ENCODE data around the gene EXOC5. TPM values are rescaled to one million over a fixed set of nuclear protein-coding genes. Genes with fewer than 3 reads are reported as not detected.

The EXOC5 gene
- total RNA-seq, 2 experiments from 2014 or later, result 69.2 to 69.6 TPM

DNA sequence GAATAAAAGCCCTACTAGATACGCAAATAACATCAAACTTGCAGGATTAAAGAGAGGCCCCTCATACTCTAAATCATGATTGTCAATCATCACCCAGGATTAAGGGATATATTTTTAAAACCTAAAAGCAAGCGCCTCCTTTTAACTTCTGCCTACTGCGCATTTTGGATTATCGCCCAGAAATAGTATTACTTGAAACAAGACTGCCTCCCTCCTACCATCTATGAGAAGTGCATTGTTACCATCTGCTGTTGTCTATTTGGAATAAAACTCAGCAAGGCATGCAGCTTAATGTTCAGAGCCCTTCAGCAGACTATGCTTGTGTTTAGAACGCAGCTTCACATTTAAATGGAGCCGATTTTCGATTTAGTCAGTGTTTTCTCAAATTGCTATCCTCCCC lies 79.6 kb downstream of the EXOC5 start:
- Mint-ChIP-seq H3K9me3 (ENCODE audit: insufficient read depth) (no peaks in the 10 kb centered on the region), H3K36me3 (ENCODE audit: low read depth) (no peaks in the 10 kb centered on the region), H3K4me3 (no peak overlapping the region), H3K4me1 (ENCODE audit: low read depth) (no peaks in the 10 kb centered on the region), H3K27me3 (ENCODE audit: low read depth) (peaks cover 23% of the 10 kb centered on the region), H3K27ac (no peak overlapping the region)
- ChIA-PET POLR2A (no interaction called here), CTCF (interaction anchor here (1.0 kb wide), 1 partner anchor 698 kb away, joined by 3 read pairs; no protein-coding TSS in a partner anchor)
- DNase-seq (no peak), ATAC-seq (no peak)

DNA sequence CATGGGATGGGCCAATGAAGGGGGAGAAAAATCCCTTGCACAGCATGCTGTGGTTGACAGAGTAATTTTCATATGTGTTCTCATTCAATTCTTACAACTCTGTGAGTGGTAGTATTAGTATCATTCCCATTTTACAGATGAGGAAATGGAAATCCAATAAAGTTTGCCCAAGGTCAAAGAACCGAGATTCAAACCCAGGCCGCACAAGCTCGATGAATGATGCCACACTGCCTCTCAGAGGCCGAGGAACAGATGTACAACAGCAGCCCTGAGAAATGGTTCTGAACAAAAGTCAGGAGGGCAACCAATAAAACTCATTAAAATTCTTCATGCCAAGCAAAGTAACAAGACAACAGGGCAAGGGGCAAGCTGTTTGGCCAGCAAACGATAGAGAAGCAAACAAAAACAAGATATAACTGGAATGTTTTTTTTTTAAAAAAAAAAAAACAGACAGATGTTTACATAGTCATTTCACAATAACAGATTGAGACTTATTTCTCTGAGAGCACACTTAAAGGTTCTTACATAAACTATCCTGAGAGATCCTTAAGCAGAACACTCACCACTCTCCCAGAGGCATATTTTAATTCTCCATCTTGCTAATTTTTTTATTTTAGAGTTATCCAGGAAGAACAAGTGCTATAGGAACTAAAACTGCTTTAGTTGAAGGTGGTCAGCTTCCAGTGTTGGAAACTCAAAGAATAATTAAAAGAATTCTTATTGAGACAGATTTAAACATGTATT lies 85.8 kb downstream of the EXOC5 start:
- CTCF ChIA-PET, result interaction anchor here (1.1 to 1.9 kb wide), 3 partner anchors 10 to 693 kb away, joined by 3 to 6 read pairs (median 5); no protein-coding TSS in a partner anchor
- Mint-ChIP-seq H3K27me3 (ENCODE audit: low read depth) (peaks cover 21% of the 10 kb centered on the region), H3K27ac (no peak overlapping the region), H3K9me3 (ENCODE audit: insufficient read depth) (no peaks in the 10 kb centered on the region), H3K4me1 (ENCODE audit: low read depth) (no peaks in the 10 kb centered on the region), H3K4me3 (no peak overlapping the region), H3K36me3 (ENCODE audit: low read depth) (no peaks in the 10 kb centered on the region)
- DNase-seq (no peak), ATAC-seq (no peak)
- POLR2A ChIA-PET, result no interaction called here

DNA sequence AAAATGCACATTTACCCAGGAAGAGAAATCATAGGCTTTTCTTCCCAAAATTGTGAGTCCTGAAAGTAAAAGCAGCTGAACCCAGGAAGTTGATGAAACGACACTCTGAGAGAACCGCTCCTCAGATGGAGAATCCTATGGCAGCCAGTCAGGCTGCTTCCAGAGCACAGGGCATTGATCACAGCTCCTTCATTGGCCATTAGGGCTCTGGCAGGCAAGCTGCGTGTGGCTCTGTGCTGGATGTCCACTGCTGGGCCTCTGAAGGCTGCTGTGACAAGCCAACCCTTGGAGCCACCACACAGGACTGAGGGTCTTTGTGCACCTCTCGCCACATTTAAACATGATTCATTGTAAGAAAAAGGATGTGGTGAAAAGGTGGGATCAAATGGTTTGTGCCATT lies 89.4 kb downstream of the EXOC5 start:
- CTCF ChIA-PET, result no interaction called here
- no peaks in the 10 kb centered on the region for H3K9me3 Mint-ChIP-seq (ENCODE audit: insufficient read depth)
- H3K36me3 Mint-ChIP-seq (ENCODE audit: low read depth), result no peaks in the 10 kb centered on the region
- no peaks in the 10 kb centered on the region for H3K4me1 Mint-ChIP-seq (ENCODE audit: low read depth)
- ATAC-seq, result no peak
- DNase-seq, result no peak
- POLR2A ChIA-PET, result no interaction called here
- peaks cover 21% of the 10 kb centered on the region for H3K27me3 Mint-ChIP-seq (ENCODE audit: low read depth)
- H3K4me3 Mint-ChIP-seq, result no peak overlapping the region
- H3K27ac Mint-ChIP-seq, result no peak overlapping the region

DNA sequence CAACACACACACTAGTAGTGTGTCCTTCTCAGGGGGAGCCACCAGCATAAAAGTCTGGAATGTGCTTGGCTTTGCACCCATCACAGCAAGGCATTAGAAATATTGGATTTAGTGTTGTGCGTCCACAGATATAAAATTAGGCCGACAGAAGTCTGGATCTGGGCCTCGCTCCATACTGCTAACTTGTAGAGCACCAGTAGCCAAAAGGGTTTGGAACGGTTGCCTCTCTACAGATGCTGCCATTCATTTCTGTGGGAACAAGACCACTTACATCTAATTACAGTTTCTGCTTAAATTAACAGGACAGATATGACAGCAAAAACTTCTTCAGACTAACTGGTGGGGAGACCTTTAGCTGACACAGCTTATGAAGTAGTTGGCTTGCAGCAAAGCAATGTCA lies 94.2 kb downstream of the EXOC5 start:
- peaks cover 12% of the 10 kb centered on the region for H3K27me3 Mint-ChIP-seq (ENCODE audit: low read depth)
- no peaks in the 10 kb centered on the region for H3K9me3 Mint-ChIP-seq (ENCODE audit: insufficient read depth)
- ChIA-PET POLR2A (interaction anchor here (0.6 kb wide), 1 partner anchor 692 kb away, joined by 3 read pairs; no protein-coding TSS in a partner anchor), CTCF (no interaction called here)
- H3K4me1 Mint-ChIP-seq (ENCODE audit: low read depth), result no peaks in the 10 kb centered on the region
- no peak overlapping the region for H3K4me3 Mint-ChIP-seq
- no peak overlapping the region for H3K27ac Mint-ChIP-seq
- DNase-seq (no peak), ATAC-seq (no peak)
- H3K36me3 Mint-ChIP-seq (ENCODE audit: low read depth), result no peaks in the 10 kb centered on the region

DNA sequence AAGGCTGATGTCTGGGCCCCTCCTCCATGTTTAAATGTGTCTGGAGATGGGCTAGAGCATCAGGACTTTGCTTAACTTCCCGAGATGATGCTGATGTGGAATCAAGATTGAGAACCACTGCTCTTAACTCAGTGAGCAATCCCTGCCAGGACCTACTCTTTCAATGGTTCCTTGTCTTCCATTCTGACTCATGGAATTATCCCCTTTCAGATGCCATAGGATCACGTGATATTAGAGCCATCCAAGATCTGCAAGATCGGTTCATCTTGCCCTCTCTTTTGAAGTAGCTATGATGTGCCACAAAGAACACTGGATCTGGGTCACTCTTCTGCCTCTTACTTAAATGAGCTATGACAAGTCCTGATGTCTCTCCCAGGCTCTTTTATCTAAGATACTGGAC lies 96.8 kb downstream of the EXOC5 start:
- no peak for ATAC-seq
- no peaks in the 10 kb centered on the region for H3K4me1 Mint-ChIP-seq (ENCODE audit: low read depth)
- ChIA-PET POLR2A (no interaction called here), CTCF (interaction anchor here (1.2 kb wide), 1 partner anchor 10 kb away, joined by 5 read pairs; no protein-coding TSS in a partner anchor)
- no peak overlapping the region for H3K4me3 Mint-ChIP-seq
- no peaks in the 10 kb centered on the region for H3K9me3 Mint-ChIP-seq (ENCODE audit: insufficient read depth)
- peaks cover 2% of the 10 kb centered on the region for H3K27me3 Mint-ChIP-seq (ENCODE audit: low read depth)
- H3K36me3 Mint-ChIP-seq (ENCODE audit: low read depth), result no peaks in the 10 kb centered on the region
- H3K27ac Mint-ChIP-seq, result no peak overlapping the region
- DNase-seq, result no peak

DNA sequence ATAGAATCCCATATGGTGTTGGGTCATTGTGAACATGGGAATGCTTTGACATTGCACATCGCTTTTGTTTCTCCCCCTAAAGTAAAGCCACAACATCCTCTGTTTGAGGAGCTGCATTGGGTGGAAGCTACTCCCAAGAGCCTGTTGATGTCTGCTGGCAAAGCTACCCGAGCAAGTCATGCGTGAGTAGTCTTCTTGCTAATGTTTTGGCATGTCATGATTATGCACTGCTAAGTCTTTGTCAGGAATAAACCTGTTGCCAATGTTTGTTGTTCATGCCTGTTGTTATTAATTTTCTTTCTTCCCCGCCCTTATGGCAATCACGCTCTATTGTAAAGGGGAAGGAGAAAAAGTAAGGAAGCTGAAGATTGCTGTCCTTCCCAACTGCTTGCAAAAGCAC lies 97.3 kb downstream of the EXOC5 start:
- ChIA-PET POLR2A (no interaction called here), CTCF (interaction anchor here (0.9 to 1.2 kb wide), 2 partner anchors 11 to 12 kb away, joined by 3 to 5 read pairs; no protein-coding TSS in a partner anchor)
- no peak for ATAC-seq
- H3K4me3 Mint-ChIP-seq, result no peak overlapping the region
- H3K4me1 Mint-ChIP-seq (ENCODE audit: low read depth), result no peaks in the 10 kb centered on the region
- no peaks in the 10 kb centered on the region for H3K36me3 Mint-ChIP-seq (ENCODE audit: low read depth)
- no peak overlapping the region for H3K27ac Mint-ChIP-seq
- H3K27me3 Mint-ChIP-seq (ENCODE audit: low read depth), result peaks cover 2% of the 10 kb centered on the region
- no peaks in the 10 kb centered on the region for H3K9me3 Mint-ChIP-seq (ENCODE audit: insufficient read depth)
- no peak for DNase-seq

DNA sequence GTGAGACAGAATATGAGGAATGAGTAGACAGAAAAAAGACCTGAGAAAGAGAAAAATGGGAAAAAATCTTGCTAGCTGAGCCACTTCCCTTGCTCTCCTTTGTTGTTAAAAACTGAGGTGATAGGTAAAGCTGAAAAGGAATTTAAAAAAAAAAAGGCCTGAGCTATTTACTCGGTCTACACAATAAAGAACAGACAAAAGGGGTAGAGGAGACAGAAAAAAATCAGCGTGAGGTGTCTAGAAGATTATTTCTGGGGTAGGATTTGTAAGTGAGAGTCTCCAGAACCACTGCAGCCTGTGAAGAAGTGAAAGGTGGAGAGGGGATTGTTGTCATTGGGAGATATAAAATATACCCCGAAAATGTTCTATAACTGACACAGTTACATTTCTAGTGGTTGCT lies 98.8 kb downstream of the EXOC5 start:
- ATAC-seq (no peak), DNase-seq (no peak)
- H3K4me3 Mint-ChIP-seq, result no peak overlapping the region
- H3K27me3 Mint-ChIP-seq (ENCODE audit: low read depth), result peaks cover 2% of the 10 kb centered on the region
- H3K4me1 Mint-ChIP-seq (ENCODE audit: low read depth), result no peaks in the 10 kb centered on the region
- CTCF ChIA-PET, result no interaction called here
- H3K27ac Mint-ChIP-seq, result no peak overlapping the region
- POLR2A ChIA-PET, result no interaction called here
- H3K9me3 Mint-ChIP-seq (ENCODE audit: insufficient read depth), result no peaks in the 10 kb centered on the region
- H3K36me3 Mint-ChIP-seq (ENCODE audit: low read depth), result no peaks in the 10 kb centered on the region

DNA sequence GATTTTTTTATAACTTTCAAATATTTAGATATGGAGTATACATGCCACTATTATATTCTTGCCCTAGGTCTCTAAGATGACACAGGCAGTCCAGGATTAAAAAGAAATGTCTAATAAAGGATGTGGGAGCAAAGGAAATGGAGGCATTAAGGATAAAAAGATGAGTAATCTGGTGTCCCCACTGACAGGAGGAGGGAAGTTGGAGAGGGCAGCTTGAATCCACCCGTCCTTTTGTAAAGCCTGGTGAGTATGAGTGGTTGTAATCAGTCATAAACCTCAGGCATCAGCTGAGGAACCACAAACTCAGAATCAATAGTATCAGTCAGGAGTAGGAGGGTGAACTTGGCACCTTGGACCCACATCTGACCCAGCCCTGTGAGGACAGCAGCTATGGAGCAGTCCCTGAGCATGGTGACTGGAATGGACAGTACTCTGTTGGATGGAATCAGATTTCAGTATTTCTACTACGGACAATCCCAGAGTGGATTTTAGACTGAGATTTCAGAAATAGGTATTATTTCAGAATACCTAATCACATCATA lies 100.5 kb downstream of the EXOC5 start:
- Mint-ChIP-seq H3K27me3 (ENCODE audit: low read depth) (peaks cover 5% of the 10 kb centered on the region), H3K9me3 (ENCODE audit: insufficient read depth) (no peaks in the 10 kb centered on the region), H3K4me1 (ENCODE audit: low read depth) (no peaks in the 10 kb centered on the region), H3K27ac (no peak overlapping the region), H3K4me3 (no peak overlapping the region), H3K36me3 (ENCODE audit: low read depth) (no peaks in the 10 kb centered on the region)
- ChIA-PET CTCF (no interaction called here), POLR2A (no interaction called here)
- DNase-seq, result no peak
- no peak for ATAC-seq

DNA sequence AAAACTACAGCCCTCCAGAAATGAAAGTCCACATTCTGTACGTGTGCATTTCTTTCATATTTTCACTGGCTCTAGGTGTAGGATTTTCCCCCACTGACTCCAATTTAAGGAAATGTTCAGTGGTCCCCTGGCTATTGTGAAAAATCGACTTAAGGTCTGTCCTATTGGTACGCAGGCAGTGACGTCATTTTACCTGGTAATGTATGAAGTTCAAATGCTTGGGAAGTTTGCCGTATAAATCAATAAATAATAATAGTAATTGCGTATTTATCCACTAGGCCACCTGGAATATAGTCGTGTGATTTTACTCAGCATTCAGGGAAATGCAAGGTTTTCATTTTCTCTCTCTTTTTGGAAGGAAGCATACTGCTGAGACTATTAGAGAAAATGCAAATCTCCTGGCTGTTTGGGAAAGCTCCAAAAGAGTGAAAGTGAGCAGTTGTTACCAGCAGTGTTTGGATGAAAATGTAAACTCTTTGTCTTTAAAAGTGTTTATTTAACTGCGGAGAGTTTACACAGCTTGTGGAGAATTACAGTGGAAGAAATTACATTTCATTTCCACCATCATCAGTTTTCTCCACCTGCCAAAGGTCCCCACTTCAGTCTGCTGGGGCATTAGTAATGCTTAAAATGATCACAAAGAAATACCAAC lies 107.0 kb downstream of the EXOC5 start:
- no peak for ATAC-seq
- H3K9me3 Mint-ChIP-seq (ENCODE audit: insufficient read depth), result no peaks in the 10 kb centered on the region

DNA sequence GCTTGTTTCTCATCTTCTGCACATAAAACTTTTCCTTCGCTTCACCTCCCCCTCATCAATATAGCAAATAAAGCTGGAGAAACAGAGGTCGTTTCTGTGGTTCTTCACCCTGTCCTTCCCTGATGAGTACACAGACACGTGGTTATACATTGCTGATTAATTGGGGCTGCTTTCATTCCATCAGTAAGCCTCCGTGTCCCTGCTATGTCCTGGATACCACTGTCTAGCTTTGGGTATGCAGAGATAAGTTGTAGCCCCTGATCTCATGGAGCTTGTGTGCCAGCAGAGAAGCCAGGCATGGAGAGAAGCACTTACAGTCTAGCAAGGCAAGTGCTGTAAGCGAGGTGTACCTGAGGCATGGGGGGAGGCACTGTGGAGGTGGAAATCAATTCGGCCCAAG lies 108.4 kb downstream of the EXOC5 start:
- Mint-ChIP-seq H3K4me3 (no peak overlapping the region), H3K27me3 (ENCODE audit: low read depth) (peaks cover 9% of the 10 kb centered on the region), H3K9me3 (ENCODE audit: insufficient read depth) (no peaks in the 10 kb centered on the region), H3K4me1 (ENCODE audit: low read depth) (no peaks in the 10 kb centered on the region), H3K27ac (no peak overlapping the region), H3K36me3 (ENCODE audit: low read depth) (no peaks in the 10 kb centered on the region)
- CTCF ChIA-PET, result no interaction called here
- ATAC-seq (no peak), DNase-seq (no peak)
- POLR2A ChIA-PET, result no interaction called here

More for the DNA sequence above, 107.0 kb downstream of the EXOC5 start:
- Mint-ChIP-seq H3K27me3 (ENCODE audit: low read depth) (peaks cover 9% of the 10 kb centered on the region), H3K36me3 (ENCODE audit: low read depth) (no peaks in the 10 kb centered on the region), H3K27ac (no peak overlapping the region), H3K4me1 (ENCODE audit: low read depth) (no peaks in the 10 kb centered on the region), H3K4me3 (no peak overlapping the region)
- no peak for DNase-seq
- CTCF ChIA-PET, result no interaction called here
- POLR2A ChIA-PET, result no interaction called here

DNA sequence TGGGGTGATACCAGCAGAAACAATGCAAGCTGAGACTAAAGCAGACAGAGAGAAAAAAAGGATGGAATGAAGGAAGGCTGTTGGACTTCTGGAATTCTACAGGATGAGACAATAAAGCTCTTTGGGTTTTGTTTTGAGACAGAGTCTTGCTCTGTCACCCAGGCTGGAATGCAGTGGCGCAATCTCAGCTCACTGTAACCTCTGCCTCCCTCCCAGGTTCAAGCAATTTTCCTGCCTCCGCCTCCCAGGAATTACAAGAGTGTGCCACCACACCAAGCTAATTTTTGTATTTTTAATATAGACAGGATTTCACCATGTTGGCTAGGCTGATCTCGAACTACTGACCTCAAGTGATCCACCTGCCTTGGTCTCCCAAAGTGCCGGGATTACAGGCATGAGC lies 115.4 kb downstream of the EXOC5 start:
- DNase-seq (no peak), ATAC-seq (no peak)
- no peaks in the 10 kb centered on the region for H3K4me1 Mint-ChIP-seq (ENCODE audit: low read depth)
- no peaks in the 10 kb centered on the region for H3K9me3 Mint-ChIP-seq (ENCODE audit: insufficient read depth)
- H3K27me3 Mint-ChIP-seq (ENCODE audit: low read depth), result no peaks in the 10 kb centered on the region
- no peak overlapping the region for H3K27ac Mint-ChIP-seq
- H3K36me3 Mint-ChIP-seq (ENCODE audit: low read depth), result no peaks in the 10 kb centered on the region
- ChIA-PET POLR2A (no interaction called here), CTCF (no interaction called here)
- no peak overlapping the region for H3K4me3 Mint-ChIP-seq
